ENCODE data around the gene SERPINC1. TPM values are rescaled to one million over a fixed set of nuclear protein-coding genes. Genes with fewer than 3 reads are reported as not detected.
"Not testable (repeated sequence)": the region's sequence is repeated elsewhere in the genome, so short reads cannot be mapped to it uniquely, and the experiment has no call there.

SERPINC1 gene
- total RNA-seq, 1 experiment from 2014 or later = 1.7 TPM

GRCh38 chr1:173862769-173863223 lies 54.3 kb downstream of the SERPINC1 start:
- Histone ChIP-seq H3K27me3 (ENCODE audit: control insufficient read depth, insufficient read depth, low read length) (no peaks in the 10 kb centered on the region), H3K4me3 (ENCODE audit: insufficient read depth, low read depth, low read length) (no peak overlapping the region), H3K36me3 (replicated peaks; ENCODE audit: control insufficient read depth, insufficient read depth, low read length) (peaks cover 28% of the 10 kb centered on the region)
- DNase-seq = no peak

DNA sequence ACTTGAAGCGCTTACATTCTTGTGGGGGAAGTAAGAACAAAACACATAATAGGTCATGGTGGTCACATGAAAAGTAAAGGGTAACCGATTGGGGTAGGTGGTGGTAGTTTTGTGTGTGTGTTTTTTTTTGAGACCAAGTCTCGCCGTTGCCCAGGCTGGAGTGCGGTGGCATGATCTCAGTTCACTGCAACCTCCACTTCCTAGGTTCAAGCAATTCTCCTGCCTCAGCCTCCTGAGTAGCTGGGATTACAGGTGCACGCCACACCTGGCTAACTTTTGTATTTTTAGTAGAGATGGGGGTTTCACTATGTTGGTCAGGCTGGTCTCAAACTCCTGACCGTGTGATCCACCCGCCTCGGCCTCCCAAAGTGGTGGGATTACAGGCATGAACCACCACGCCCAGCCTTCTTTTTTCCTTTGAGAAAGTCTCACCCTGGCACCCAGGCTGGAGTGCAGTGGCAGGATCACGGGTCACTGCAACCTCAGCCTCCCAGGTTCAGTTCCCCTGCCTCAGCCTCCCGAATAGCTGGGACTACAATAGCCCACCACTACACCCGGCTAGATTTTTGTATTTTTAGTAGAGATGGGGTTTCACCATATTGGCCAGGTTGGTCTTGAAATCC lies 54.9 kb downstream of the SERPINC1 start:
- not testable (repeated sequence) for DNase-seq; H3K4me3 ChIP-seq (ENCODE audit: insufficient read depth, low read depth, low read length); H3K27me3 ChIP-seq (ENCODE audit: control insufficient read depth, insufficient read depth, low read length)
- H3K36me3 ChIP-seq (replicated peaks; ENCODE audit: control insufficient read depth, insufficient read depth, low read length) = peaks cover 32% of the 10 kb centered on the region

DNA sequence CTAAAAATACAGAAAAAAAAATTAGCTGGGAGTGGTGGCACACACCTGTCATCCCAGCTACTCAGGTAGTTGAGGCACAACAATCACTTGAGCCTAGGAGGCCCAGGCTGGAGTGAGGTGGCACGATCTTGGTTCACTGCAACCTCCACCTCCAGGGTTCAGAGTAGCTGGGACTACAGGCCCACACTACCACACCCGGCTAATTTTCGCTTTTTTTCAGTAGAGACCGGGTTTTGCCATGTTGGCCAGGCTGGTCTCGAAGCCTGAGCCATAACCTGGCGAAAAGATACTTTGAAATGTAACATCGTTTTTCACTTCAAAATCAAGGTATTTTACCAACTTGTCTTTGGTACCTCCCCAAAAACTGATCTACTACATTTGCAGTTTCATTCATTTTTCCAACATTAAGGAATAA lies 55.4 kb downstream of the SERPINC1 start:
- no peaks in the 10 kb centered on the region for H3K27me3 ChIP-seq (ENCODE audit: control insufficient read depth, insufficient read depth, low read length)
- DNase-seq = no peak
- peaks cover 34% of the 10 kb centered on the region for H3K36me3 ChIP-seq (replicated peaks; ENCODE audit: control insufficient read depth, insufficient read depth, low read length)
- H3K4me3 ChIP-seq (ENCODE audit: insufficient read depth, low read depth, low read length) = no peak overlapping the region

GRCh38 chr1:173860065-173860464 lies 57.1 kb downstream of the SERPINC1 start:
- H3K36me3 ChIP-seq (replicated peaks; ENCODE audit: control insufficient read depth, insufficient read depth, low read length) = peaks cover 20% of the 10 kb centered on the region
- no peak overlapping the region for H3K4me3 ChIP-seq (ENCODE audit: insufficient read depth, low read depth, low read length)
- no peaks in the 10 kb centered on the region for H3K27me3 ChIP-seq (ENCODE audit: control insufficient read depth, insufficient read depth, low read length)
- no peak for DNase-seq

DNA sequence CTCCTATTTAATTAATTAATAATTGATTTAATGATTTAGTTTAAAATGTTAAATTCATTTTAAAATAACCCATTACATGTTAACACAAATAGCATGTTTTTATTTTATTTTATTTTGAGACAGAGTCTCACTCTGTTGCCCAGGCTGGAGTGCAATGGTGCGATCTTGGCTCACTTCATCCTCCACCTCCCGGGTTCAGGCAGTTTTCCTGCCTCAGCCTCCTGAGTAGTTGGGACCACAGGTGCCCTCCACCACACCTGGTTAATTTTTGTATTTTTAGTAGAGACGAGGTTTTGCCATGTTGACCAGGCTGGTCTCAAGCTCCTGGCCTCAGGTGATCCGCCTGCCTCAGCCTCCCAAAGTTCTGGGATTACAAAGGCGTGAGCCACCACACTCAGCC lies 57.6 kb downstream of the SERPINC1 start:
- H3K27me3 ChIP-seq (ENCODE audit: control insufficient read depth, insufficient read depth, low read length); DNase-seq; H3K4me3 ChIP-seq (ENCODE audit: insufficient read depth, low read depth, low read length): not testable (repeated sequence)
- H3K36me3 ChIP-seq (replicated peaks; ENCODE audit: control insufficient read depth, insufficient read depth, low read length) = peaks cover 18% of the 10 kb centered on the region

- peaks cover 10% of the 10 kb centered on the region for H3K36me3 ChIP-seq (replicated peaks; ENCODE audit: control insufficient read depth, insufficient read depth, low read length)
These were observed 59.7 kb downstream of the SERPINC1 start for GRCh38 chr1:173857363-173857917.

DNA sequence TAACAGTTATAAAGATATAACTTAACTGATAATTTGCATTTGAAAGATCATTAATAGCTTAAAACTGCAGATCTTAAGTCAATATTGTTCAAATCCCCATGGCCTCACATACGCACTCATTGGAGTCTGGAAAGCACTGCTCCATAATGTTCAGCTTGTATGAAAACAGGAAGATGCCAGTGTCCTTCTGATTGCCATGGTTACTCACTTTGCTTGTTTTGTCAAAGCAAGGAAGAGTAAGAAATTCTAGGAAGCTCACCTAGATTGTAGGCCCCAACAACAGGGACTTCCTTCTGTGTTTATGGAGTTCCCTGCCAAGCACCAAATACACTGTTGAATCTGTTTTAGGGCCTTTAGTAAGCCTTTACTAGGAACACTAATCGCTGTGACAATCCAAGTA lies 60.2 kb downstream of the SERPINC1 start:
- no peak for DNase-seq
- H3K4me3 ChIP-seq (ENCODE audit: insufficient read depth, low read depth, low read length) = no peak overlapping the region
- peaks cover 10% of the 10 kb centered on the region for H3K36me3 ChIP-seq (replicated peaks; ENCODE audit: control insufficient read depth, insufficient read depth, low read length)
- no peaks in the 10 kb centered on the region for H3K27me3 ChIP-seq (ENCODE audit: control insufficient read depth, insufficient read depth, low read length)

More at GRCh38 chr1:173857363-173857917, 59.7 kb downstream of the SERPINC1 start:
- Histone ChIP-seq H3K4me3 (ENCODE audit: insufficient read depth, low read depth, low read length) (no peak overlapping the region), H3K27me3 (ENCODE audit: control insufficient read depth, insufficient read depth, low read length) (no peaks in the 10 kb centered on the region)
- no peak for DNase-seq

DNA sequence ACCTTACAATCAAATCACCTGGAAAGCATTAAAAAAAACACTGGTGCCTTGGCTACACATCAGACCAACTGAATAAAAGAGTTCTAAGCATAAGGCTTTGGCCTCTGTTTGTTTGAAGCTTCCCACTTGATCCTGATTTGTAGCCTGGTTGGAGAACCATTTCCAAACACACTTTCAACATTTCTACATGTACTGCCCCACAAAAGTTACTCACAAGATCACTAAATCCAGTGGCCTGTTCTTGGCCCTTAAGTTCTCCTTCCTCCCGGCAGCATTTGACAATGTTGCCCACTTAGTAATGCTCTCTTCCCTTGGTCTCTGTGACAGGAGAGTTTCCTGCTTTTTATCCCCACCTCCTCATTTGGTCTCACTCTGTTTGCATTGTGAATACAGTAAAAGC lies 61.1 kb downstream of the SERPINC1 start:
- H3K36me3 ChIP-seq (replicated peaks; ENCODE audit: control insufficient read depth, insufficient read depth, low read length) = peaks cover 11% of the 10 kb centered on the region

More for the DNA sequence above, 61.1 kb downstream of the SERPINC1 start:
- no peak for DNase-seq
- Histone ChIP-seq H3K27me3 (ENCODE audit: control insufficient read depth, insufficient read depth, low read length) (no peaks in the 10 kb centered on the region), H3K4me3 (ENCODE audit: insufficient read depth, low read depth, low read length) (no peak overlapping the region)

Other genes with a start within 250 kb of the SERPINC1 start
- gene ANKRD45, start 247.5 kb downstream of the SERPINC1 start, total RNA-seq (2014; rRNA removed; shearing (Covaris generic)) = 0.45 and 0.55 TPM in 2 replicates
- 13.4 and 14.0 TPM in 2 replicates for gene KLHL20, start 202.3 kb downstream of the SERPINC1 start, total RNA-seq (2014; rRNA removed; shearing (Covaris generic))
- 48.0 and 54.7 TPM in 2 replicates for gene DARS2, start 92.7 kb downstream of the SERPINC1 start, total RNA-seq (2014; rRNA removed; shearing (Covaris generic))
- 32.8 and 33.1 TPM in 2 replicates for gene CENPL, start 92.4 kb downstream of the SERPINC1 start, total RNA-seq (2014; rRNA removed; shearing (Covaris generic))
- gene GAS5, start 49.3 kb downstream of the SERPINC1 start, total RNA-seq (2014; rRNA removed; shearing (Covaris generic)) = 937 and 1,209 TPM in 2 replicates
- 6.1 and 10.2 TPM in 2 replicates for gene ZBTB37, start 48.9 kb downstream of the SERPINC1 start, total RNA-seq (2014; rRNA removed; shearing (Covaris generic))
- 18.9 and 19.6 TPM in 2 replicates for gene RC3H1, start 105.0 kb upstream of the SERPINC1 start, total RNA-seq (2014; rRNA removed; shearing (Covaris generic))
- gene RABGAP1L, start 242.2 kb upstream of the SERPINC1 start, total RNA-seq (2014; rRNA removed; shearing (Covaris generic)) = 31.9 and 57.9 TPM in 2 replicates

Data from H7 (cell line).